IMR-90 (cell line): ENCODE results near the gene ELOB. TPM values are rescaled to one million over a fixed set of nuclear protein-coding genes. Genes with fewer than 3 reads are reported as not detected.

Experiments
- ATAC-seq: fragments of 200-7000 bp; cut with Tn5 transposase; 2 replicates; pipeline ENCODE4 v1.9.1; 2020; ENCODE audit warnings: low read depth, mild to moderate bottlenecking, moderate library complexity
- BruUV-seq: library from RNA; stranded (reverse); fragments of 400-500 nt; replicated peaks from 2 replicates; lab custom pipeline; 2021; lab: Mats Ljungman, UMichigan
- CTCF ChIA-PET: fragments of 300-600 bp; formaldehyde crosslinking; extraction: SDS; loops from one replicate; lab custom pipeline; 2021; ENCODE audit warnings: antibody characterized with exemption; lab: Yijun Ruan, JAX
- POLR2A ChIA-PET: fragments of 300-600 bp; sonication (Branson Sonifier 250); formaldehyde crosslinking; loops from one replicate; lab custom pipeline; 2022; ENCODE audit warnings: antibody characterized with exemption; ENCODE audit not compliant: unreplicated experiment; lab: Charles Lee
- DNase-seq: peaks from one replicate; pipeline ENCODE4 v3.0.0; 2013
- H2AFZ ChIP-seq: replicated peaks from 2 replicates; pipeline ENCODE3; 2013; ENCODE audit warnings: low read length, mild to moderate bottlenecking; ENCODE audit not compliant: poor library complexity
- H2AK5ac ChIP-seq: 2 replicates; pipeline ENCODE4 v1.6.1; 2013; ENCODE audit warnings: low read depth, low read length, inconsistent platforms
- H2AK9ac ChIP-seq: replicated peaks from 2 replicates; pipeline ENCODE3; 2013; ENCODE audit warnings: mild to moderate bottlenecking, low read depth, low read length, moderate library complexity; ENCODE audit not compliant: poor library complexity
- H2BK120ac ChIP-seq: 2 replicates; pipeline ENCODE4 v1.6.1; 2013; ENCODE audit warnings: low read depth, low read length, inconsistent platforms
- H2BK15ac ChIP-seq: 3 replicates; pipeline ENCODE4 v1.6.1; 2013; ENCODE audit warnings: low read depth, low read length, inconsistent platforms
- H2BK20ac ChIP-seq: 2 replicates; pipeline ENCODE4 v1.6.1; 2013; ENCODE audit warnings: low read depth, mild to moderate bottlenecking, inconsistent platforms, low read length, moderate library complexity
- H2BK5ac ChIP-seq: 2 replicates; pipeline ENCODE4 v1.6.1; 2013; ENCODE audit warnings: mild to moderate bottlenecking, low read depth, low read length, inconsistent platforms; ENCODE audit not compliant: poor library complexity, severe bottlenecking
- H3K14ac ChIP-seq: replicated peaks from 2 replicates; pipeline ENCODE4 v1.6.1; 2013; ENCODE audit warnings: low read depth, low read length, inconsistent platforms
- H3K18ac ChIP-seq: 2 replicates; pipeline ENCODE4 v1.6.1; 2013; ENCODE audit warnings: low read depth, low read length, control low read depth
- H3K23ac ChIP-seq: 2 replicates; pipeline ENCODE4 v1.6.1; 2013; ENCODE audit warnings: low read depth, low read length, inconsistent platforms
- H3K27ac ChIP-seq: 2 replicates; pipeline ENCODE4 v1.5.1; 2013; ENCODE audit warnings: mild to moderate bottlenecking, control low read depth, low read length; ENCODE audit not compliant: insufficient read depth
- H3K27me3 ChIP-seq: 2 replicates; pipeline ENCODE4 v1.6.1; 2013; ENCODE audit warnings: low read length; ENCODE audit not compliant: control insufficient read depth, insufficient read depth
- H3K36me3 ChIP-seq: 2 replicates; pipeline ENCODE4 v1.6.1; 2013; ENCODE audit warnings: low read length, mixed read lengths; ENCODE audit not compliant: control insufficient read depth, insufficient read depth
- H3K4ac ChIP-seq: 2 replicates; pipeline ENCODE4 v1.6.1; 2013; ENCODE audit warnings: low read depth, low read length, inconsistent platforms
- H3K4me1 ChIP-seq: 2 replicates; pipeline ENCODE4 v1.6.1; 2013; ENCODE audit warnings: low read length, mixed read lengths; ENCODE audit not compliant: control insufficient read depth, insufficient read depth
- H3K4me2 ChIP-seq: 2 replicates; pipeline ENCODE4 v1.6.1; 2013; ENCODE audit warnings: low read depth, mild to moderate bottlenecking, control low read depth, low read length, moderate library complexity
- H3K4me3 ChIP-seq: 2 replicates; pipeline ENCODE4 v1.5.1; 2013; ENCODE audit warnings: low read depth, mild to moderate bottlenecking, control low read depth, low read length, moderate library complexity; ENCODE audit not compliant: insufficient read depth
- H3K56ac ChIP-seq: 2 replicates; pipeline ENCODE4 v1.6.1; 2013; ENCODE audit warnings: low read length, inconsistent platforms; ENCODE audit not compliant: insufficient read depth; ENCODE audit errors: extremely low read depth
- H3K79me1 ChIP-seq, 2 experiments: 2 replicates each; pipeline ENCODE4 v1.6.1; 2013; ENCODE audit warnings: low read length in 2 of 2, inconsistent platforms in 1 of 2, low read depth in 1 of 2
- H3K9ac ChIP-seq: 2 replicates; pipeline ENCODE4 v1.6.1; 2013; ENCODE audit warnings: low read depth, low read length, control low read depth
- H3K9me1 ChIP-seq: 2 replicates; pipeline ENCODE4 v1.6.1; 2013; ENCODE audit warnings: low read length, inconsistent platforms; ENCODE audit not compliant: insufficient read depth
- H3K9me3 ChIP-seq: 2 replicates; pipeline ENCODE4 v1.6.1; 2013; ENCODE audit warnings: low read length; ENCODE audit not compliant: control insufficient read depth, insufficient read depth
- H4K20me1 ChIP-seq: 2 replicates; pipeline ENCODE4 v1.6.1; 2013; ENCODE audit warnings: low read length, inconsistent platforms; ENCODE audit not compliant: insufficient read depth
- H4K5ac ChIP-seq: 2 replicates; pipeline ENCODE4 v1.6.1; 2013; ENCODE audit warnings: mild to moderate bottlenecking, low read depth, low read length, control low read depth
- H4K8ac ChIP-seq, 2 experiments: 2 replicates each; pipeline ENCODE4 v1.6.1; 2013; ENCODE audit warnings: low read depth in 2 of 2, low read length in 2 of 2, control low read depth in 1 of 2, inconsistent platforms in 1 of 2
- H4K91ac ChIP-seq: 2 replicates; pipeline ENCODE4 v1.6.1; 2013; ENCODE audit warnings: low read depth, low read length, inconsistent platforms; ENCODE audit not compliant: insufficient read depth
- CHD1 ChIP-seq: IDR thresholded peaks from 2 replicates; pipeline ENCODE4 v1.6.1; 2012; ENCODE audit warnings: low read depth, low read length, improper control_type of control experiment
- FOS ChIP-seq: fragments of 150-350 bp; IDR thresholded peaks from 2 replicates; pipeline ENCODE4 v1.6.1; 2016; ENCODE audit warnings: low read depth, low read length
- MAFK ChIP-seq: IDR thresholded peaks from 2 replicates; pipeline ENCODE4 v1.6.1; 2012; ENCODE audit warnings: low read depth, low read length, improper control_type of control experiment
- MXI1 ChIP-seq: IDR thresholded peaks from 2 replicates; pipeline ENCODE4 v1.6.1; 2012; ENCODE audit warnings: low read depth, mild to moderate bottlenecking, low read length, moderate library complexity, borderline replicate concordance
- POLR2A ChIP-seq: IDR thresholded peaks from 2 replicates; pipeline ENCODE4 v1.6.1; 2012; ENCODE audit warnings: mild to moderate bottlenecking, low read depth, low read length
- RAD21 ChIP-seq: IDR thresholded peaks from 2 replicates; pipeline ENCODE4 v1.6.1; 2012; ENCODE audit warnings: low read length, improper control_type of control experiment
- WGBS, 2 experiments: methylation state at CpG; one replicate each; pipeline versions ENCODE4 v1.1.5 to v1.1.7; 2013; ENCODE audit warnings: missing lambda C conversion rate in 2 of 2; ENCODE audit not compliant: insufficient read length in 1 of 2; ENCODE audit errors: extremely low coverage in 2 of 2; 5-methylcytosine and 5-hydroxymethylcytosine counted together
- dilution Hi-C: fragments of 300-500 bp; cut with HindIII; formaldehyde crosslinking; loops from one replicate; pipeline ENCODE4 v1.14.3; 2018; ENCODE audit warnings: low sequenced_read_pairs; ENCODE audit not compliant: unreplicated experiment
- in situ Hi-C: fragments of 300-500 bp; cut with MboI; formaldehyde crosslinking; loops from 3 replicates; pipeline ENCODE4 v1.14.3; 2019; ENCODE audit warnings: low sequenced_read_pairs, inconsistent platforms, mixed read lengths
- intact Hi-C: fragments of 100-400 bp; cut with micrococcal nuclease; formaldehyde crosslinking; loops from 2 replicates; pipeline ENCODE4 v1.10.0; 2022
- polyA plus RNA-seq, 3 experiments: library from polyadenylated mRNA; depleted of rRNA; stranded (reverse); fragments of >200 nt; gene quantifications; 2 replicates each; pipeline ENCODE4 v1.2.3, GENCODE V29; 2012; ENCODE audit warnings: low replicate concordance in 1 of 3
- total RNA-seq: library from RNA; depleted of rRNA; stranded (reverse); fragments of >200 nt; gene quantifications from 2 replicates; pipeline ENCODE4 v1.2.3, GENCODE V29; 2012
- TF ChIP-seq, protein P1 (sequence below): fragments of 150-350 bp; IDR thresholded peaks from 2 replicates; pipeline ENCODE4 v1.6.1; 2017; ENCODE audit warnings: mild to moderate bottlenecking, antibody characterized with exemption, low read length, low read depth

The ELOB gene
- total and polyA plus RNA-seq, 2 of the 4 experiments (the other 2 are of a cell fraction), result 442 to 5,859 TPM

DNA sequence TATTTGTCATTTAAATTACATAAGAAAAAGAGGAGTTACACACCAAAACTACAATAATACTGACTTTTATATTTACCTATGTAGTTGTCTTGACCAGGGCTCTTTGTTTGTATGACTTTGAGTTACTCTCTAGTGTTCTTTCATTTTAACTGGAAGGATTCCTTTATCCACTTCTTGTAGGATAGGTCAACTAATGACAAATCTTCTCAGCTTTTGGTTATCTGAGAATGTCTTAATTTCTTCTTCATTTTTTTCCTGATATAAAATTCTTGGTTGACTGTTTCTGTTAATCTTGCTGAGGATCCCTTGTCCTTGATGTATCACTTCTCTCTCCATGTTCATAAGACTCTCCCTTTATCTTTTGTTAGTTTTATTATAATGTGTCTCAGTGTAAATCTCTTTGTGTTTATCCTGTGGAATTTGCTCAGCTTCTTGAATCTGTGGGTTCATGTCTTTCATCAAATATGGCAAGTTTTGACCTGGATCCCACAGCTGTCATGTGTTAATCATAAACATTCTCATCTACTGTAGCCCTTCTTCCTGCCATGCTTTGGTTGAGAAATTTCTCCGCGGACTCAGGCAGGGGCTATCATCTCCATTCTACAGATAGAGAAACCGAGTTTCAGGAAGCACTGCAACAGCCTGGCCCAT is 26.6 kb upstream of the ELOB start:
- no peaks in the 10 kb centered on the region for H3K4me1 ChIP-seq
- dilution Hi-C loops (no loop called here), intact Hi-C loops (no loop called here), in situ Hi-C loops (no loop called here)
- no CpG with 5 or more reads among the region's 3 CpGs for WGBS, 2 experiments
- no peak overlapping the region for H2BK20ac ChIP-seq
- H3K79me1 ChIP-seq, result no peaks in the 10 kb centered on the region
- H2AK9ac ChIP-seq, result no peak overlapping the region
- H3K9ac ChIP-seq, result no peak overlapping the region
- peaks cover 22% of the 10 kb centered on the region for H3K9me3 ChIP-seq
- H3K14ac ChIP-seq, result no peak overlapping the region
- H3K4me3 ChIP-seq, result no peak overlapping the region
- H3K27ac ChIP-seq, result no peak overlapping the region
- ATAC-seq, result no peak
- no peak overlapping the region for H2BK15ac ChIP-seq
- H2AFZ ChIP-seq, result no peak overlapping the region
- no peak for DNase-seq
- H4K20me1 ChIP-seq, result no peaks in the 10 kb centered on the region
- no peaks in the 10 kb centered on the region for H3K36me3 ChIP-seq
- no peak overlapping the region for H3K56ac ChIP-seq
- peaks cover 31% of the 10 kb centered on the region for H3K27me3 ChIP-seq
- no peaks in the 10 kb centered on the region for H3K9me1 ChIP-seq
- H2BK5ac ChIP-seq, result no peak overlapping the region
- H2BK120ac ChIP-seq, result no peak overlapping the region
- no peak overlapping the region for H4K5ac ChIP-seq
- H4K8ac ChIP-seq, result no peak overlapping the region
- no peak overlapping the region for H2AK5ac ChIP-seq
- H3K18ac ChIP-seq, result no peak overlapping the region
- H3K23ac ChIP-seq, result no peak overlapping the region
- TF ChIP-seq MAFK (no peak), RAD21 (no peak), POLR2A (no peak), MXI1 (no peak), CHD1 (no peak), FOS (no peak)
- TF ChIP-seq, protein P1, sequence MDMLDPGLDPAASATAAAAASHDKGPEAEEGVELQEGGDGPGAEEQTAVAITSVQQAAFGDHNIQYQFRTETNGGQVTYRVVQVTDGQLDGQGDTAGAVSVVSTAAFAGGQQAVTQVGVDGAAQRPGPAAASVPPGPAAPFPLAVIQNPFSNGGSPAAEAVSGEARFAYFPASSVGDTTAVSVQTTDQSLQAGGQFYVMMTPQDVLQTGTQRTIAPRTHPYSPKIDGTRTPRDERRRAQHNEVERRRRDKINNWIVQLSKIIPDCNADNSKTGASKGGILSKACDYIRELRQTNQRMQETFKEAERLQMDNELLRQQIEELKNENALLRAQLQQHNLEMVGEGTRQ, result no peak
- no peak overlapping the region for H3K4me2 ChIP-seq
- CTCF ChIA-PET, result no interaction called here
- POLR2A ChIA-PET, result no interaction called here
- H4K91ac ChIP-seq, result no peak overlapping the region
- H3K4ac ChIP-seq, result no peak overlapping the region
- BruUV-seq, result no TSS peak
